ENCODE measurements around the gene IQGAP3. TPM values are rescaled to one million over a fixed set of nuclear protein-coding genes. Genes with fewer than 3 reads are reported as not detected.

IQGAP3 gene
- total and polyA plus RNA-seq, 2 of the 4 experiments (the other 2 are of a cell fraction) = 12.5 to 13.6 TPM

- no peak overlapping the region for H3K4me3 ChIP-seq (ENCODE audit: insufficient read depth, low read depth, low read length)
- H3K9me1 ChIP-seq (ENCODE audit: insufficient read depth, low read length) = 0 out of 2 replicates have a peak, but pooled peaks cover 3% of the 10 kb centered on the region
- ATAC-seq (ENCODE audit: low read depth) (no peak), DNase-seq (no peak)
- 0 out of 4 replicates have a peak, but pooled peaks cover 0 to 2% of the 10 kb centered on the region in 2 experiments for H3K79me1 ChIP-seq (ENCODE audit: low read depth in 1 of 2, low read length in 2 of 2)
- H2BK5ac ChIP-seq (ENCODE audit: low read depth, low read length, poor library complexity, severe bottlenecking) = no peak overlapping the region
- ChIA-PET POLR2A (ENCODE audit: unreplicated experiment) (no interaction called here), CTCF (no interaction called here)
- dilution Hi-C loops (cut with HindIII; ENCODE audit: low sequenced_read_pairs, unreplicated experiment) (no loop called here), intact Hi-C loops (cut with micrococcal nuclease) (no loop called here), in situ Hi-C loops (cut with MboI; ENCODE audit: low sequenced_read_pairs) (no loop called here)
- no peak overlapping the region for H4K5ac ChIP-seq (ENCODE audit: low read depth, low read length)
- H3K18ac ChIP-seq (ENCODE audit: low read depth, low read length) = no peak overlapping the region
- H3K4me2 ChIP-seq (ENCODE audit: low read depth, low read length) = no peak overlapping the region
- no peaks in the 10 kb centered on the region for H3K27me3 ChIP-seq (ENCODE audit: control insufficient read depth, insufficient read depth, low read length)
- H3K14ac ChIP-seq (replicated peaks; ENCODE audit: low read depth, low read length) = no peak overlapping the region
- no peak overlapping the region for H3K56ac ChIP-seq (ENCODE audit: extremely low read depth, insufficient read depth, low read length)
- no TSS peak for BruUV-seq (replicated peaks)
- no peak overlapping the region for H2AK9ac ChIP-seq (replicated peaks; ENCODE audit: low read depth, low read length, poor library complexity)
- H2BK15ac ChIP-seq (ENCODE audit: low read depth, low read length) = no peak overlapping the region
- peaks cover 35% of the 10 kb centered on the region for H3K36me3 ChIP-seq (ENCODE audit: control insufficient read depth, insufficient read depth, low read length)
- no peaks in the 10 kb centered on the region for H3K4me1 ChIP-seq (ENCODE audit: control insufficient read depth, insufficient read depth, low read length)
- no peak overlapping the region for H2AFZ ChIP-seq (replicated peaks; ENCODE audit: low read length, poor library complexity)
- H3K9ac ChIP-seq (ENCODE audit: low read depth, low read length) = no peak overlapping the region
- H3K27ac ChIP-seq (ENCODE audit: insufficient read depth, low read length) = no peak overlapping the region
- no peak overlapping the region for H2BK20ac ChIP-seq (ENCODE audit: low read depth, low read length)
- no peak overlapping the region for H3K23ac ChIP-seq (ENCODE audit: low read depth, low read length)
- H4K91ac ChIP-seq (ENCODE audit: insufficient read depth, low read depth, low read length) = no peak overlapping the region
- no peaks in the 10 kb centered on the region for H3K9me3 ChIP-seq (ENCODE audit: control insufficient read depth, insufficient read depth, low read length)
- TF ChIP-seq MAFK (IDR thresholded peaks at IDR 0.05; ENCODE audit: low read depth, low read length) (no peak), CHD1 (IDR thresholded peaks at IDR 0.05; ENCODE audit: low read depth, low read length) (no peak), BHLHE40 (IDR thresholded peaks at IDR 0.05; ENCODE audit: low read depth, low read length) (no peak), RFX5 (IDR thresholded peaks at IDR 0.05; ENCODE audit: low read depth, low read length) (no peak), FOS (IDR thresholded peaks at IDR 0.05; ENCODE audit: low read depth, low read length) (no peak), CTCF (conservative IDR thresholded peaks at IDR 0.05; ENCODE audit: low read depth, low read length) (no peak), MXI1 (IDR thresholded peaks at IDR 0.05; ENCODE audit: borderline replicate concordance, low read depth, low read length) (no peak), RCOR1 (IDR thresholded peaks at IDR 0.05; ENCODE audit: insufficient replicate concordance, low read length) (no peak), SMC3 (IDR thresholded peaks at IDR 0.05; ENCODE audit: low read depth, low read length) (no peak), POLR2A (IDR thresholded peaks at IDR 0.05; ENCODE audit: low read depth, low read length) (no peak), CEBPB (IDR thresholded peaks at IDR 0.05; ENCODE audit: low read depth, low read length) (no peak), ELK1 (IDR thresholded peaks at IDR 0.05; ENCODE audit: borderline replicate concordance, low read depth, low read length) (no peak), MAZ (IDR thresholded peaks at IDR 0.05; ENCODE audit: borderline replicate concordance, low read depth, low read length) (no peak), NFE2L2 (IDR thresholded peaks at IDR 0.05; ENCODE audit: low read depth, low read length) (no peak), RAD21 (IDR thresholded peaks at IDR 0.05; ENCODE audit: low read length) (no peak)
- TF ChIP-seq, protein P1, sequence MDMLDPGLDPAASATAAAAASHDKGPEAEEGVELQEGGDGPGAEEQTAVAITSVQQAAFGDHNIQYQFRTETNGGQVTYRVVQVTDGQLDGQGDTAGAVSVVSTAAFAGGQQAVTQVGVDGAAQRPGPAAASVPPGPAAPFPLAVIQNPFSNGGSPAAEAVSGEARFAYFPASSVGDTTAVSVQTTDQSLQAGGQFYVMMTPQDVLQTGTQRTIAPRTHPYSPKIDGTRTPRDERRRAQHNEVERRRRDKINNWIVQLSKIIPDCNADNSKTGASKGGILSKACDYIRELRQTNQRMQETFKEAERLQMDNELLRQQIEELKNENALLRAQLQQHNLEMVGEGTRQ (IDR thresholded peaks at IDR 0.05; ENCODE audit: low read depth, low read length) = no peak
- H3K4ac ChIP-seq (ENCODE audit: low read depth, low read length) = no peak overlapping the region
- 88% methylated on average over 6 of the region's 12 CpGs; no CpG with 5 or more reads in 1 of the 2 experiments for WGBS, 2 experiments (ENCODE audit: extremely low coverage in 2 of 2, insufficient read length in 1 of 2)
- no peak overlapping the region for H2BK120ac ChIP-seq (ENCODE audit: low read depth, low read length)
- H2AK5ac ChIP-seq (ENCODE audit: low read depth, low read length) = no peak overlapping the region
- no peaks in the 10 kb centered on the region for H4K20me1 ChIP-seq (ENCODE audit: insufficient read depth, low read length)
- no peak overlapping the region for H4K8ac ChIP-seq (ENCODE audit: low read depth in 2 of 2, low read length in 2 of 2)
These were observed 37.8 kb downstream of the IQGAP3 start for GRCh38 chr1:156534424-156535060.
